Activated T-helper 1 cell treated with anti-CD3 and anti-CD28 coated beads, Interleukin-12 subunit alpha, Interleukin-12 subunit beta, Interleukin-2, Interleukin-4 antibody, amounts not matched to agents 30 ng/mL and 10 ng/mL and 1 ng/mL, durations not matched to agents 14 hours and 24 hours and 36 hours (primary cell): ENCODE measurements around the gene SLC22A1. TPM values are rescaled to one million over a fixed set of nuclear protein-coding genes. Genes with fewer than 3 reads are reported as not detected.
"Not testable (repeated sequence)": the region's sequence is repeated elsewhere in the genome, so short reads cannot be mapped to it uniquely, and the experiment has no call there.

Experiments
- DNase-seq: peaks from one replicate; pipeline ENCODE4 v3.0.0; 2021; ENCODE audit warnings: low spot score
- H3K27ac Mint-ChIP-seq: one replicate; pipeline ENCODE4 v1.8.0; 2021; ENCODE audit warnings: mild to moderate bottlenecking, mixed read lengths
- H3K27me3 Mint-ChIP-seq: one replicate; pipeline ENCODE4 v1.8.0; 2022; ENCODE audit warnings: mild to moderate bottlenecking, moderate library complexity, mixed read lengths; ENCODE audit not compliant: insufficient read depth
- H3K36me3 Mint-ChIP-seq: one replicate; pipeline ENCODE4 v1.8.0; 2021; ENCODE audit warnings: low read depth, mixed read lengths
- H3K4me1 Mint-ChIP-seq: one replicate; pipeline ENCODE4 v1.8.0; 2021; ENCODE audit warnings: low read depth, mixed read lengths
- H3K4me3 Mint-ChIP-seq: one replicate; pipeline ENCODE4 v1.8.0; 2021; ENCODE audit warnings: mild to moderate bottlenecking, moderate library complexity, mixed read lengths
- H3K9me3 Mint-ChIP-seq: one replicate; pipeline ENCODE4 v1.8.0; 2021; ENCODE audit warnings: mixed read lengths
- intact Hi-C: fragments of 100-400 bp; cut with micrococcal nuclease; formaldehyde crosslinking; loops from one replicate; pipeline ENCODE4 v1.15.1; 2024
- total RNA-seq: library from RNA; stranded (reverse); gene quantifications from 2 replicates; pipeline ENCODE4 v1.2.3, GENCODE V29; 2022

Gene SLC22A1
- total RNA-seq, 1 donor from 2014 or later: 3.7 TPM

GRCh38 chr6:160129881-160130615, 8.4 kb downstream of the SLC22A1 start:
- Mint-ChIP-seq H3K36me3 (peaks cover 8% of the 10 kb centered on the region), H3K4me3 (no peak overlapping the region), H3K4me1 (peaks cover 17% of the 10 kb centered on the region), H3K27me3 (no peaks in the 10 kb centered on the region), H3K9me3 (no peaks in the 10 kb centered on the region), H3K27ac (no peak overlapping the region)
- intact Hi-C loops: no loop called here
- DNase-seq: no peak

GRCh38 chr6:160130729-160131484, 9.3 kb downstream of the SLC22A1 start:
- Mint-ChIP-seq H3K4me3 (no peak overlapping the region), H3K9me3 (no peaks in the 10 kb centered on the region), H3K27me3 (no peaks in the 10 kb centered on the region), H3K27ac (no peak overlapping the region), H3K36me3 (peaks cover 9% of the 10 kb centered on the region), H3K4me1 (peaks cover 21% of the 10 kb centered on the region)
- intact Hi-C loops: no loop called here
- DNase-seq: no peak

- H3K27ac Mint-ChIP-seq: no peak overlapping the region
- intact Hi-C loops: no loop called here
- no peaks in the 10 kb centered on the region for H3K9me3 Mint-ChIP-seq
- H3K4me1 Mint-ChIP-seq: peaks cover 21% of the 10 kb centered on the region
- no peaks in the 10 kb centered on the region for H3K27me3 Mint-ChIP-seq
- H3K36me3 Mint-ChIP-seq: peaks cover 11% of the 10 kb centered on the region
- DNase-seq: no peak
- no peak overlapping the region for H3K4me3 Mint-ChIP-seq
These were observed 10.2 kb downstream of the SLC22A1 start for GRCh38 chr6:160131636-160132296.

GRCh38 chr6:160132297-160132637, 10.7 kb downstream of the SLC22A1 start:
- peak overlapping the region; percentile 35 for H3K27ac Mint-ChIP-seq
- intact Hi-C loops: no loop called here

GRCh38 chr6:160132776-160133338, 11.2 kb downstream of the SLC22A1 start:
- H3K27ac Mint-ChIP-seq: peak overlapping the region; percentile 35
- DNase-seq: no peak
- intact Hi-C loops: no loop called here
- no peak overlapping the region for H3K4me3 Mint-ChIP-seq
- H3K9me3 Mint-ChIP-seq: no peaks in the 10 kb centered on the region
- H3K27me3 Mint-ChIP-seq: no peaks in the 10 kb centered on the region
- peaks cover 11% of the 10 kb centered on the region for H3K36me3 Mint-ChIP-seq
- peaks cover 21% of the 10 kb centered on the region for H3K4me1 Mint-ChIP-seq

More at GRCh38 chr6:160132297-160132637, 10.7 kb downstream of the SLC22A1 start:
- Mint-ChIP-seq H3K27me3 (no peaks in the 10 kb centered on the region), H3K4me1 (peaks cover 21% of the 10 kb centered on the region), H3K36me3 (peaks cover 11% of the 10 kb centered on the region), H3K9me3 (no peaks in the 10 kb centered on the region), H3K4me3 (no peak overlapping the region)
- no peak for DNase-seq

- Mint-ChIP-seq H3K4me3 (no peak overlapping the region), H3K27ac (no peak overlapping the region), H3K27me3 (no peaks in the 10 kb centered on the region), H3K9me3 (no peaks in the 10 kb centered on the region), H3K4me1 (peaks cover 29% of the 10 kb centered on the region), H3K36me3 (peaks cover 11% of the 10 kb centered on the region)
- intact Hi-C loops: no loop called here
- no peak for DNase-seq
These were observed 12.1 kb downstream of the SLC22A1 start for GRCh38 chr6:160133441-160134336.

- H3K9me3 Mint-ChIP-seq, H3K27me3 Mint-ChIP-seq, intact Hi-C loops, H3K4me3 Mint-ChIP-seq, H3K27ac Mint-ChIP-seq, DNase-seq: not testable (repeated sequence)
- Mint-ChIP-seq H3K4me1 (peaks cover 28% of the 10 kb centered on the region), H3K36me3 (peaks cover 11% of the 10 kb centered on the region)
These were observed 12.7 kb downstream of the SLC22A1 start for GRCh38 chr6:160134337-160134751.

GRCh38 chr6:160134779-160135547, 13.3 kb downstream of the SLC22A1 start:
- peaks cover 24% of the 10 kb centered on the region for H3K4me1 Mint-ChIP-seq
- H3K27ac Mint-ChIP-seq: no peak overlapping the region
- H3K4me3 Mint-ChIP-seq: no peak overlapping the region
- H3K36me3 Mint-ChIP-seq: peaks cover 9% of the 10 kb centered on the region
- no peaks in the 10 kb centered on the region for H3K27me3 Mint-ChIP-seq
- no peak for DNase-seq
- no peaks in the 10 kb centered on the region for H3K9me3 Mint-ChIP-seq
- intact Hi-C loops: no loop called here

GRCh38 chr6:160135907-160136655, 14.5 kb downstream of the SLC22A1 start:
- DNase-seq: no peak
- Mint-ChIP-seq H3K36me3 (peaks cover 9% of the 10 kb centered on the region), H3K4me1 (peaks cover 24% of the 10 kb centered on the region), H3K27me3 (no peaks in the 10 kb centered on the region), H3K9me3 (no peaks in the 10 kb centered on the region), H3K27ac (peak overlapping the region; percentile 61), H3K4me3 (no peak overlapping the region)
- intact Hi-C loops: no loop called here

GRCh38 chr6:160137130-160137988, 15.7 kb downstream of the SLC22A1 start:
- no peak overlapping the region for H3K4me3 Mint-ChIP-seq
- H3K36me3 Mint-ChIP-seq: peaks cover 8% of the 10 kb centered on the region
- peaks cover 22% of the 10 kb centered on the region for H3K4me1 Mint-ChIP-seq
- H3K9me3 Mint-ChIP-seq: no peaks in the 10 kb centered on the region
- no peak for DNase-seq
- intact Hi-C loops: no loop called here
- H3K27ac Mint-ChIP-seq: no peak overlapping the region
- H3K27me3 Mint-ChIP-seq: no peaks in the 10 kb centered on the region
